ENCODE data around the gene TLN1.

The TLN1 gene

GRCh38 chr9:35679766-35680330, 52.1 kb downstream of the TLN1 start:
- no peak overlapping the region for H3K4me3 ChIP-seq (ENCODE audit: insufficient read depth, low read depth, low read length)
- H3K27me3 ChIP-seq (ENCODE audit: control insufficient read depth, insufficient read depth, low read length, poor library complexity, severe bottlenecking) = no peaks in the 10 kb centered on the region
- peaks cover 21% of the 10 kb centered on the region for H3K36me3 ChIP-seq (ENCODE audit: control insufficient read depth, insufficient read depth, low read length)
- H3K27ac ChIP-seq (ENCODE audit: insufficient read depth, low read depth, low read length, poor library complexity, severe bottlenecking) = no peak overlapping the region
- WGBS, 2 experiments = 87 to 89% methylated on average over 8 of the region's 8 CpGs
- no peaks in the 10 kb centered on the region for H3K9me3 ChIP-seq (ENCODE audit: control insufficient read depth, low read length)
- peaks cover 6% of the 10 kb centered on the region for H3K4me1 ChIP-seq (ENCODE audit: control insufficient read depth, insufficient read depth, low read length)

- Histone ChIP-seq H3K9me3 (ENCODE audit: control insufficient read depth, low read length) (no peaks in the 10 kb centered on the region), H3K4me3 (ENCODE audit: insufficient read depth, low read depth, low read length) (no peak overlapping the region), H3K4me1 (ENCODE audit: control insufficient read depth, insufficient read depth, low read length) (peaks cover 6% of the 10 kb centered on the region), H3K27me3 (ENCODE audit: control insufficient read depth, insufficient read depth, low read length, poor library complexity, severe bottlenecking) (no peaks in the 10 kb centered on the region), H3K36me3 (ENCODE audit: control insufficient read depth, insufficient read depth, low read length) (peaks cover 14% of the 10 kb centered on the region), H3K27ac (ENCODE audit: insufficient read depth, low read depth, low read length, poor library complexity, severe bottlenecking) (no peak overlapping the region)
- 87 to 96% methylated on average over 5 of the region's 5 CpGs for WGBS, 2 experiments
Observed at GRCh38 chr9:35679091-35679490, 52.9 kb downstream of the TLN1 start.

GRCh38 chr9:35675732-35676392, 56.1 kb downstream of the TLN1 start:
- H3K9me3 ChIP-seq (ENCODE audit: control insufficient read depth, low read length) = no peaks in the 10 kb centered on the region
- H3K4me3 ChIP-seq (ENCODE audit: insufficient read depth, low read depth, low read length) = peak overlapping the region; percentile 44
- H3K27ac ChIP-seq (ENCODE audit: insufficient read depth, low read depth, low read length, poor library complexity, severe bottlenecking) = no peak overlapping the region
- peaks cover 6% of the 10 kb centered on the region for H3K4me1 ChIP-seq (ENCODE audit: control insufficient read depth, insufficient read depth, low read length)
- 9 to 12% methylated on average over 51 of the region's 51 CpGs for WGBS, 2 experiments
- H3K27me3 ChIP-seq (ENCODE audit: control insufficient read depth, insufficient read depth, low read length, poor library complexity, severe bottlenecking) = no peaks in the 10 kb centered on the region
- no peaks in the 10 kb centered on the region for H3K36me3 ChIP-seq (ENCODE audit: control insufficient read depth, insufficient read depth, low read length)

GRCh38 chr9:35675204-35675603, 56.8 kb downstream of the TLN1 start:
- Histone ChIP-seq H3K4me1 (ENCODE audit: control insufficient read depth, insufficient read depth, low read length) (peaks cover 5% of the 10 kb centered on the region), H3K9me3 (ENCODE audit: control insufficient read depth, low read length) (no peaks in the 10 kb centered on the region), H3K4me3 (ENCODE audit: insufficient read depth, low read depth, low read length) (peak overlapping the region; percentile 44), H3K27me3 (ENCODE audit: control insufficient read depth, insufficient read depth, low read length, poor library complexity, severe bottlenecking) (no peaks in the 10 kb centered on the region), H3K36me3 (ENCODE audit: control insufficient read depth, insufficient read depth, low read length) (no peaks in the 10 kb centered on the region), H3K27ac (ENCODE audit: insufficient read depth, low read depth, low read length, poor library complexity, severe bottlenecking) (no peak overlapping the region)
- WGBS, 2 experiments = 42 to 43% methylated on average over 13 of the region's 13 CpGs

GRCh38 chr9:35674025-35674361, 58.0 kb downstream of the TLN1 start:
- Histone ChIP-seq H3K9me3 (ENCODE audit: control insufficient read depth, low read length) (no peaks in the 10 kb centered on the region), H3K4me3 (ENCODE audit: insufficient read depth, low read depth, low read length) (no peak overlapping the region), H3K27ac (ENCODE audit: insufficient read depth, low read depth, low read length, poor library complexity, severe bottlenecking) (no peak overlapping the region), H3K27me3 (ENCODE audit: control insufficient read depth, insufficient read depth, low read length, poor library complexity, severe bottlenecking) (no peaks in the 10 kb centered on the region), H3K36me3 (ENCODE audit: control insufficient read depth, insufficient read depth, low read length) (no peaks in the 10 kb centered on the region), H3K4me1 (ENCODE audit: control insufficient read depth, insufficient read depth, low read length) (no peaks in the 10 kb centered on the region)
- 85 to 89% methylated on average over 3 of the region's 3 CpGs for WGBS, 2 experiments

GRCh38 chr9:35673132-35674024, 58.6 kb downstream of the TLN1 start, which contains the start of gene CA9:
TSS of gene CA9 (plus strand) at chr9:35673928. CDS start at chr9:35673960, 32 bp downstream.
- no peaks in the 10 kb centered on the region for H3K27me3 ChIP-seq (ENCODE audit: control insufficient read depth, insufficient read depth, low read length, poor library complexity, severe bottlenecking)
- no peak within 1 kb of the TSS for H3K4me3 ChIP-seq (ENCODE audit: insufficient read depth, low read depth, low read length)
- H3K27ac ChIP-seq (ENCODE audit: insufficient read depth, low read depth, low read length, poor library complexity, severe bottlenecking) = no peak within 1 kb of the TSS
- no peaks in the 10 kb centered on the region for H3K36me3 ChIP-seq (ENCODE audit: control insufficient read depth, insufficient read depth, low read length)
- WGBS, 2 experiments = 87 to 92% methylated on average over 10 of the region's 10 CpGs
- no peaks in the 10 kb centered on the region for H3K9me3 ChIP-seq (ENCODE audit: control insufficient read depth, low read length)
- no peaks in the 10 kb centered on the region for H3K4me1 ChIP-seq (ENCODE audit: control insufficient read depth, insufficient read depth, low read length)

GRCh38 chr9:35669331-35670145, 62.5 kb downstream of the TLN1 start:
- Histone ChIP-seq H3K9me3 (ENCODE audit: control insufficient read depth, low read length) (no peaks in the 10 kb centered on the region), H3K4me1 (ENCODE audit: control insufficient read depth, insufficient read depth, low read length) (peaks cover 1% of the 10 kb centered on the region), H3K27me3 (ENCODE audit: control insufficient read depth, insufficient read depth, low read length, poor library complexity, severe bottlenecking) (no peaks in the 10 kb centered on the region), H3K4me3 (ENCODE audit: insufficient read depth, low read depth, low read length) (no peak overlapping the region), H3K36me3 (ENCODE audit: control insufficient read depth, insufficient read depth, low read length) (no peaks in the 10 kb centered on the region), H3K27ac (ENCODE audit: insufficient read depth, low read depth, low read length, poor library complexity, severe bottlenecking) (no peak overlapping the region)
- WGBS, 2 experiments = 88 to 89% methylated on average over 6 of the region's 6 CpGs

- Histone ChIP-seq H3K9me3 (ENCODE audit: control insufficient read depth, low read length) (no peaks in the 10 kb centered on the region), H3K27me3 (ENCODE audit: control insufficient read depth, insufficient read depth, low read length, poor library complexity, severe bottlenecking) (no peaks in the 10 kb centered on the region), H3K4me1 (ENCODE audit: control insufficient read depth, insufficient read depth, low read length) (peaks cover 11% of the 10 kb centered on the region), H3K4me3 (ENCODE audit: insufficient read depth, low read depth, low read length) (no peak overlapping the region), H3K36me3 (ENCODE audit: control insufficient read depth, insufficient read depth, low read length) (peaks cover 4% of the 10 kb centered on the region), H3K27ac (ENCODE audit: insufficient read depth, low read depth, low read length, poor library complexity, severe bottlenecking) (no peak overlapping the region)
- WGBS, 2 experiments = 93 to 94% methylated on average over 3 of the region's 3 CpGs
Observed at GRCh38 chr9:35667939-35668338, 64.1 kb downstream of the TLN1 start.

- Histone ChIP-seq H3K4me3 (ENCODE audit: insufficient read depth, low read depth, low read length) (no peak overlapping the region), H3K4me1 (ENCODE audit: control insufficient read depth, insufficient read depth, low read length) (peaks cover 11% of the 10 kb centered on the region), H3K36me3 (ENCODE audit: control insufficient read depth, insufficient read depth, low read length) (peaks cover 14% of the 10 kb centered on the region), H3K9me3 (ENCODE audit: control insufficient read depth, low read length) (no peaks in the 10 kb centered on the region), H3K27ac (ENCODE audit: insufficient read depth, low read depth, low read length, poor library complexity, severe bottlenecking) (no peak overlapping the region), H3K27me3 (ENCODE audit: control insufficient read depth, insufficient read depth, low read length, poor library complexity, severe bottlenecking) (no peaks in the 10 kb centered on the region)
- 79 to 95% methylated on average over 5 of the region's 5 CpGs for WGBS, 2 experiments
Observed at GRCh38 chr9:35666549-35666948, 65.4 kb downstream of the TLN1 start.

All from ectodermal cell (in vitro differentiated cells).